HepG2 (cell line): Measurements from ENCODE around the gene ELL. TPM values are rescaled to one million over a fixed set of nuclear protein-coding genes. Genes with fewer than 3 reads are reported as not detected.
A peak's percentile ranks its signal among the peaks of the same experiment; 100 is the strongest.

Experiments
- DNMT1 ChIP-seq: sonication (generic); formaldehyde crosslinking; IDR thresholded peaks from 2 replicates; pipeline ENCODE4 v1.5.1; 2020; ENCODE audit warnings: mild to moderate bottlenecking, missing genetic modification reagents
- E2F1 ChIP-seq: sonication (generic); formaldehyde crosslinking; IDR thresholded peaks from 2 replicates; pipeline ENCODE4 v1.5.0; 2020; ENCODE audit warnings: missing genetic modification reagents
- MAFF ChIP-seq: IDR thresholded peaks from 2 replicates; pipeline ENCODE4 v1.6.1; 2011; ENCODE audit warnings: low read depth, low read length, improper control_type of control experiment
- MTF2 ChIP-seq: sonication (generic); formaldehyde crosslinking; IDR thresholded peaks from 2 replicates; pipeline ENCODE4 v1.5.0; 2020; ENCODE audit warnings: missing genetic modification reagents, borderline replicate concordance
- SAP130 ChIP-seq: IDR thresholded peaks from 2 replicates; pipeline ENCODE4 v1.6.1; 2016; ENCODE audit warnings: low read depth
- TEAD3 ChIP-seq: optimal IDR thresholded peaks from 2 replicates; pipeline ENCODE3; 2016; ENCODE audit warnings: borderline replicate concordance
- ZBED4 ChIP-seq: sonication (generic); formaldehyde crosslinking; IDR thresholded peaks from 2 replicates; pipeline ENCODE4 v1.4.0; 2020; ENCODE audit warnings: missing genetic modification reagents, borderline replicate concordance
- ZNF333 ChIP-seq: sonication (generic); formaldehyde crosslinking; IDR thresholded peaks from 2 replicates; pipeline ENCODE4 v1.4.0; 2020; ENCODE audit warnings: mild to moderate bottlenecking, missing genetic modification reagents, borderline replicate concordance
- ZNF562 ChIP-seq: sonication (generic); formaldehyde crosslinking; IDR thresholded peaks from 2 replicates; pipeline ENCODE4 v1.8.0; 2022; ENCODE audit warnings: missing genetic modification reagents, borderline replicate concordance
- ZNF615 ChIP-seq: sonication (generic); formaldehyde crosslinking; IDR thresholded peaks from 2 replicates; pipeline ENCODE4 v1.5.0; 2020; ENCODE audit warnings: mild to moderate bottlenecking, missing genetic modification reagents, borderline replicate concordance
- ZNF850 ChIP-seq: sonication (generic); formaldehyde crosslinking; conservative IDR thresholded peaks from 2 replicates; pipeline ENCODE4 v1.9.0; 2021; ENCODE audit warnings: mild to moderate bottlenecking, missing genetic modification reagents
- polyA plus RNA-seq, 8 experiments: library from polyadenylated mRNA; depleted of rRNA in 3 of 8; stranded (reverse) in 7 of 8; unstranded in 1 of 8; fragments of >200 nt; fragmentation: Illumina TruSeq in 4 of 8; extraction: Trizol in 4 of 8; gene quantifications; 2 replicates each; pipeline versions ENCODE4 v1.2.1 to v1.2.3, GENCODE V29; 2011 to 2016; ENCODE audit warnings: low read depth in 4 of 8, missing spikeins in 1 of 8, mixed read lengths in 1 of 8; ENCODE audit not compliant: insufficient read depth in 1 of 8
- total RNA-seq, 5 experiments: library from RNA; depleted of rRNA; stranded (reverse); fragments of >200 nt; fragmentation: Illumina TruSeq; extraction: Trizol; gene quantifications; 2 replicates each; pipeline ENCODE4 v1.2.3, GENCODE V29; 2016; ENCODE audit warnings: low read depth in 1 of 5
- TF ChIP-seq, protein P1 (sequence below): sonication (generic); formaldehyde crosslinking; IDR thresholded peaks from 2 replicates; pipeline ENCODE4 v1.4.0; 2020; ENCODE audit warnings: mild to moderate bottlenecking, low read depth, missing genetic modification reagents
- TF ChIP-seq, protein P2 (sequence below): sonication (generic); formaldehyde crosslinking; IDR thresholded peaks from 2 replicates; pipeline ENCODE4 v1.8.0; 2022; ENCODE audit warnings: missing genetic modification reagents, mild to moderate bottlenecking, moderate library complexity, borderline replicate concordance
- TF ChIP-seq, protein P3 (sequence below): sonication (generic); IDR thresholded peaks from 2 replicates; pipeline ENCODE4 v1.6.1; 2016; ENCODE audit warnings: low read depth, borderline replicate concordance

The ELL gene
- total and polyA plus RNA-seq, 2 of the 13 experiments (the other 11 are each of a cell fraction or from before 2014, with no cell fraction given), result 3.7 to 5.4 TPM

GRCh38 chr19:18450931-18451836 lies 70.7 kb downstream of the ELL start (continued):
- TF ChIP-seq, protein P1, sequence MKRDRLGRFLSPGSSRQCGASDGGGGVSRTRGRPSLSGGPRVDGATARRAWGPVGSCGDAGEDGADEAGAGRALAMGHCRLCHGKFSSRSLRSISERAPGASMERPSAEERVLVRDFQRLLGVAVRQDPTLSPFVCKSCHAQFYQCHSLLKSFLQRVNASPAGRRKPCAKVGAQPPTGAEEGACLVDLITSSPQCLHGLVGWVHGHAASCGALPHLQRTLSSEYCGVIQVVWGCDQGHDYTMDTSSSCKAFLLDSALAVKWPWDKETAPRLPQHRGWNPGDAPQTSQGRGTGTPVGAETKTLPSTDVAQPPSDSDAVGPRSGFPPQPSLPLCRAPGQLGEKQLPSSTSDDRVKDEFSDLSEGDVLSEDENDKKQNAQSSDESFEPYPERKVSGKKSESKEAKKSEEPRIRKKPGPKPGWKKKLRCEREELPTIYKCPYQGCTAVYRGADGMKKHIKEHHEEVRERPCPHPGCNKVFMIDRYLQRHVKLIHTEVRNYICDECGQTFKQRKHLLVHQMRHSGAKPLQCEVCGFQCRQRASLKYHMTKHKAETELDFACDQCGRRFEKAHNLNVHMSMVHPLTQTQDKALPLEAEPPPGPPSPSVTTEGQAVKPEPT, result no peak
- TF ChIP-seq MAFF, result no peak
- peak; percentile 55 for TF ChIP-seq SAP130
- TF ChIP-seq DNMT1 (CRISPR knock-in tag), result peak; percentile 63; the same call in 1 of the 2 replicates
- TF ChIP-seq E2F1 (CRISPR knock-in tag), result no peak
- TF ChIP-seq TEAD3, result peak; percentile 25
- TF ChIP-seq ZNF615 (CRISPR knock-in tag), result no peak
- TF ChIP-seq, protein P2, sequence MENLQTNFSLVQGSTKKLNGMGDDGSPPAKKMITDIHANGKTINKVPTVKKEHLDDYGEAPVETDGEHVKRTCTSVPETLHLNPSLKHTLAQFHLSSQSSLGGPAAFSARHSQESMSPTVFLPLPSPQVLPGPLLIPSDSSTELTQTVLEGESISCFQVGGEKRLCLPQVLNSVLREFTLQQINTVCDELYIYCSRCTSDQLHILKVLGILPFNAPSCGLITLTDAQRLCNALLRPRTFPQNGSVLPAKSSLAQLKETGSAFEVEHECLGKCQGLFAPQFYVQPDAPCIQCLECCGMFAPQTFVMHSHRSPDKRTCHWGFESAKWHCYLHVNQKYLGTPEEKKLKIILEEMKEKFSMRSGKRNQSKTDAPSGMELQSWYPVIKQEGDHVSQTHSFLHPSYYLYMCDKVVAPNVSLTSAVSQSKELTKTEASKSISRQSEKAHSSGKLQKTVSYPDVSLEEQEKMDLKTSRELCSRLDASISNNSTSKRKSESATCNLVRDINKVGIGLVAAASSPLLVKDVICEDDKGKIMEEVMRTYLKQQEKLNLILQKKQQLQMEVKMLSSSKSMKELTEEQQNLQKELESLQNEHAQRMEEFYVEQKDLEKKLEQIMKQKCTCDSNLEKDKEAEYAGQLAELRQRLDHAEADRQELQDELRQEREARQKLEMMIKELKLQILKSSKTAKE (CRISPR knock-in tag), result no peak
- no peak for TF ChIP-seq ZNF850 (CRISPR knock-in tag)
- no peak for TF ChIP-seq ZNF562 (CRISPR knock-in tag)
- no peak for TF ChIP-seq MTF2
- TF ChIP-seq ZNF333, result no peak
- peak; percentile 84 for TF ChIP-seq ZBED4 (CRISPR knock-in tag)
- TF ChIP-seq, protein P3, sequence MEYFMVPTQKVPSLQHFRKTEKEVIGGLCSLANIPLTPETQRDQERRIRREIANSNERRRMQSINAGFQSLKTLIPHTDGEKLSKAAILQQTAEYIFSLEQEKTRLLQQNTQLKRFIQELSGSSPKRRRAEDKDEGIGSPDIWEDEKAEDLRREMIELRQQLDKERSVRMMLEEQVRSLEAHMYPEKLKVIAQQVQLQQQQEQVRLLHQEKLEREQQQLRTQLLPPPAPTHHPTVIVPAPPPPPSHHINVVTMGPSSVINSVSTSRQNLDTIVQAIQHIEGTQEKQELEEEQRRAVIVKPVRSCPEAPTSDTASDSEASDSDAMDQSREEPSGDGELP, result peak; percentile 93
